Neutrophil (primary cell): ENCODE results near the gene GFRA4.

Source experiments
- H3K27ac ChIP-seq: fragments of 200-600 bp; sonication (generic); 2 replicates; pipeline ENCODE4 v1.5.1; 2016; ENCODE audit warnings: mild to moderate bottlenecking, moderate library complexity
- H3K27me3 ChIP-seq: fragments of 200-600 bp; sonication (generic); 2 replicates; pipeline ENCODE4 v1.6.0; 2016; ENCODE audit warnings: mild to moderate bottlenecking
- H3K36me3 ChIP-seq: fragments of 200-600 bp; sonication (generic); 2 replicates; pipeline ENCODE4 v1.5.1; 2017
- H3K4me1 ChIP-seq, 2 experiments: fragments of 200-600 bp in 1 of 2; sonication (generic) in 1 of 2; 1 replicate in 1 of 2; 2 replicates in 1 of 2; pipeline versions ENCODE4 v1.5.1 to v1.6.1; 2013 to 2016; ENCODE audit warnings: low read depth in 1 of 2, low read length in 1 of 2, mild to moderate bottlenecking in 1 of 2, moderate library complexity in 1 of 2; ENCODE audit not compliant: control insufficient read depth in 1 of 2, insufficient read depth in 1 of 2
- H3K4me3 ChIP-seq, 2 experiments: fragments of 200-600 bp in 1 of 2; sonication (generic) in 1 of 2; 1 replicate in 1 of 2; 2 replicates in 1 of 2; pipeline ENCODE4 v1.5.1; 2013 to 2016; ENCODE audit warnings: low read depth in 1 of 2, low read length in 1 of 2, mild to moderate bottlenecking in 1 of 2, moderate library complexity in 1 of 2
- H3K9me3 ChIP-seq: fragments of 200-600 bp; sonication (generic); 2 replicates; pipeline ENCODE4 v1.5.1; 2016
- TF ChIP-seq, protein P1 (sequence below): fragments of 200-600 bp; sonication (generic); IDR thresholded peaks from 2 replicates; pipeline ENCODE4 v1.5.1; 2016; ENCODE audit warnings: antibody characterized with exemption

GFRA4 gene

DNA sequence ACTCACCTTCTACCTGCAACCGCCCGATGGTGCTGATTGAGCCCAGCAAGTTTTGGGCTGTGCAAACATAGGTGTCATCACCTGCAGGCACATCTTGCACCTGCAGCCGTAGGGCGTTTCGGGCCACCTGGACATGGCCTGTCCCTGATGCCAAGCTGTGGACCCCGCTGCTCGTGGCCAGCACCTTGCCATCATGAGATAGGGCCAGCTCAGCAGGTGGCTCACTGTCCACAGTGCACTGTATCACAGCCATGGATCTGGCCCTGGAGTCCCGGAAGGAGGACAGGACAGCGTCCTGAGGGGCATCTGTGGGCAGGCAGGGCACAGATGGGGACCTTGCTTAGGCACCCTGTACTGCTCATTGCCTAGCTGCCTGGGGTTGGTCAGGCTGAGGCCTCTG, 28.7 kb upstream of the GFRA4 start:
- H3K27me3 ChIP-seq = peaks cover 12% of the 10 kb centered on the region
- TF ChIP-seq, protein P1, sequence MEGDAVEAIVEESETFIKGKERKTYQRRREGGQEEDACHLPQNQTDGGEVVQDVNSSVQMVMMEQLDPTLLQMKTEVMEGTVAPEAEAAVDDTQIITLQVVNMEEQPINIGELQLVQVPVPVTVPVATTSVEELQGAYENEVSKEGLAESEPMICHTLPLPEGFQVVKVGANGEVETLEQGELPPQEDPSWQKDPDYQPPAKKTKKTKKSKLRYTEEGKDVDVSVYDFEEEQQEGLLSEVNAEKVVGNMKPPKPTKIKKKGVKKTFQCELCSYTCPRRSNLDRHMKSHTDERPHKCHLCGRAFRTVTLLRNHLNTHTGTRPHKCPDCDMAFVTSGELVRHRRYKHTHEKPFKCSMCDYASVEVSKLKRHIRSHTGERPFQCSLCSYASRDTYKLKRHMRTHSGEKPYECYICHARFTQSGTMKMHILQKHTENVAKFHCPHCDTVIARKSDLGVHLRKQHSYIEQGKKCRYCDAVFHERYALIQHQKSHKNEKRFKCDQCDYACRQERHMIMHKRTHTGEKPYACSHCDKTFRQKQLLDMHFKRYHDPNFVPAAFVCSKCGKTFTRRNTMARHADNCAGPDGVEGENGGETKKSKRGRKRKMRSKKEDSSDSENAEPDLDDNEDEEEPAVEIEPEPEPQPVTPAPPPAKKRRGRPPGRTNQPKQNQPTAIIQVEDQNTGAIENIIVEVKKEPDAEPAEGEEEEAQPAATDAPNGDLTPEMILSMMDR = no peak
- no peaks in the 10 kb centered on the region for H3K36me3 ChIP-seq
- H3K9me3 ChIP-seq = no peaks in the 10 kb centered on the region
- no peaks in the 10 kb centered on the region for H3K4me1 ChIP-seq
- no peak overlapping the region for H3K27ac ChIP-seq
- H3K4me3 ChIP-seq = no peak overlapping the region

- Histone ChIP-seq H3K9me3 (no peaks in the 10 kb centered on the region), H3K36me3 (no peaks in the 10 kb centered on the region), H3K27me3 (peaks cover 18% of the 10 kb centered on the region), H3K4me1 (no peaks in the 10 kb centered on the region), H3K4me3 (no peak overlapping the region), H3K27ac (no peak overlapping the region)
- TF ChIP-seq, protein P1 = no peak
These were observed 28.1 kb upstream of the GFRA4 start for GRCh38 chr20:3691306-3691705.

- H3K4me3 ChIP-seq = no peak overlapping the region
- H3K27me3 ChIP-seq = peaks cover 26% of the 10 kb centered on the region
- H3K9me3 ChIP-seq = no peaks in the 10 kb centered on the region
- no peaks in the 10 kb centered on the region for H3K36me3 ChIP-seq
- TF ChIP-seq, protein P1 = no peak
- no peaks in the 10 kb centered on the region for H3K4me1 ChIP-seq
- H3K27ac ChIP-seq = no peak overlapping the region
These were observed 27.2 kb upstream of the GFRA4 start for GRCh38 chr20:3690413-3690812.

GRCh38 chr20:3689978-3690377, 26.8 kb upstream of the GFRA4 start:
- Histone ChIP-seq H3K36me3 (no peaks in the 10 kb centered on the region), H3K27ac (no peak overlapping the region), H3K27me3 (peaks cover 31% of the 10 kb centered on the region), H3K4me1 (no peaks in the 10 kb centered on the region), H3K4me3 (no peak overlapping the region), H3K9me3 (no peaks in the 10 kb centered on the region)
- TF ChIP-seq, protein P1 = no peak

DNA sequence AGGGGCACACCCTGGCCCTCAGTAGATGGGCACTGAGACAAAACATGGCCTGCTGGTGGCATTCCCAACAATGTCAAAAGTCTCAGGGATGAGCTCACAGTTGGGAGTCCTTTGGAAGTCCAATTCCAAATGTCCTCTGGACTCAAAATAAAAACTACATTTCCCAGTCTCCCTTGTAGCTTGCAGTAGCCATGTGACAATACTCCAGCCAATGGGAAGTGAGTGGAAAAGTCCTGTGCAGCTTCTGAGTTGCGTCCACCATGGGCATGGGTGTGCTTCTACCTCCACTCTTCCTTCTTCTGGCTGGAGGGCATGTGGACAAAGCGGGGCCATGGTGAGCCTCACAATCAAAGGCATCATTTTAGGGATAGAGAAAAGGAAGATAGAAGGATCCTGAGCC, 24.5 kb upstream of the GFRA4 start:
- Histone ChIP-seq H3K9me3 (no peaks in the 10 kb centered on the region), H3K4me3 (no peak overlapping the region), H3K36me3 (no peaks in the 10 kb centered on the region), H3K27me3 (peaks cover 54% of the 10 kb centered on the region), H3K4me1 (no peaks in the 10 kb centered on the region), H3K27ac (no peak overlapping the region)
- TF ChIP-seq, protein P1 = no peak

DNA sequence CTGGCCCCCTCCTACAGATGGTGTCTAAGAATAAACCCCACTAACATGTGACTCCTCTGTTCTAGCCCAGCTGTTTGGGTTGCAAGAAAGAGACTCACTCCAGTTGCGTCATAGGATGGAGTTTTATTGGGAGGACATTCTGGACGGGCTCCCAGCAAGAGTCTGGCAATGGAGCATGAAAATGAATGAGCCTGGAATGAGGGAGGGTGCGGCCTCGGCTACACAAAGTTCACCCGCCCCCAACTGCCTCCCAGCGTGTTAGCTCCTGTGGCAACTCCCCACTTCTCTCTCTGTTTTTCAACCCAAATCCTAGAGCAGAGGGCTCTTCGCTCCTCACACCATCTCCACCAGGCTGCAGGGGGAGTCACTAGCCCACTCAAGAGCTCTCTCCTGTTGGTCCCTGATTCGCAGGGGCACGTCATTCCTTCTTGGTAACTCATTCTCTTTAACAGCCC, 23.7 kb upstream of the GFRA4 start:
- peaks cover 0 to 3% of the 10 kb centered on the region in 2 experiments for H3K4me1 ChIP-seq
- TF ChIP-seq, protein P1 = no peak
- no peak overlapping the region for H3K27ac ChIP-seq
- H3K27me3 ChIP-seq = peaks cover 62% of the 10 kb centered on the region
- H3K9me3 ChIP-seq = no peaks in the 10 kb centered on the region
- H3K36me3 ChIP-seq = no peaks in the 10 kb centered on the region
- no peak overlapping the region for H3K4me3 ChIP-seq
